Inflammatory macrophage treated with lipopolysaccharide for 1 hour (primary cell): ENCODE data around the gene GYPC.
"Not testable (repeated sequence)": the region's sequence is repeated elsewhere in the genome, so short reads cannot be mapped to it uniquely, and the experiment has no call there.

ENCODE experiments used
- DNase-seq, 2 donors: peaks; one replicate each; pipeline ENCODE4 v3.0.0-alpha.2; 2020 to 2022

The GYPC gene

GRCh38 chr2:126671488-126671887, 15.5 kb downstream of the GYPC start:
- DNase-seq = no peak

- DNase-seq = no peak
Measured at GRCh38 chr2:126672980-126673605, 17.1 kb downstream of the GYPC start.

DNA sequence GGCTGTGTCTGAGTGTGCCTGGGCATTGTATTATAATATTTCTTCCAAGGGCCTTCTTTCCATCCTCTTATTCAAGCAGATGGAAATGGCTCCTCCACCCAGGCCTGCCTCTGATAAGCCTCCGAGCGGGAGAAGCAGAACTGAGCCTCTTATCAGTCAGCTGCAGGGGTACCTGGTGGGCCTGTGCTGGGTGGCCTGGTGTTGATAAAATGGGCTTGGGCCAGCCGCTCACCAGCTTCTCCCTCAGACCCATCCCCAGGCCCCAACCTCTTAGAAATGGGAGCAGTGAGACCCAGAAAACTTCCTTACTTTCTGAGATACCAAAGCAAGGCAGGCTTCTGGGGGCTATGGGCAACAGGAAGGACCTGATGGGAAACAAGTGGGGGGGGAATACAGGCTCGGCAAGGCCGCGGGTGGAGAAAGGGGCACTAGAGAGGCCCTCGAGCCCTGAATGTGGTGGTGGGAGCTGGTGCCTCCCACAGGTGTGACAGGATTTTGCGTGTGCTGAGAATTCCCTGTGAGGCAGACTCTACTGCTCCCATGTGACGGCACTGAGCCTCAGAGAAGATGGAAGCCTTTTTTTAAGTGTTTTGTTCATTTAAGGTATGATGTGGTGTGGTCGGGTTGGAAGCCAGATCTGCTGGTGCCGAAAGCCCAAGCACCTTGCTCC, 18.3 kb downstream of the GYPC start:
- no peak for DNase-seq

DNA sequence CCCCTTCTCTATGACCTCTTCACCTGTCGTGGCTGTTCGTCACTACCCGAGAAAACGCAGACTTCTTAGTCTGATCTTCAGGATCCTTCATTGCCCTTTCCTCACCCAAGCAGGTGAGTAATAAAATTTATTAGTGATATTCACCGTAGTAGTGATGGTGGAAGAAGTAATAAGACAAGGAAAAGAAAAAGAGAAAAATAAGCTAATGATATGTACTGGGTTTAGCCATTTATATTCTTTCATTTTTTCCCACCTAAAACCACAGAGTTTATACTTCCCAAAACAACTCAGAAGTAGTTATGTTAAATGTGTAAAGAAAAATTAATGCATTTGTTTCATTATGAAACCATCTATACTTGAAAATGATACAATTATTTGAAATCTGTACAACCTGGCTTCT, 19.7 kb downstream of the GYPC start:
- DNase-seq = no peak

DNA sequence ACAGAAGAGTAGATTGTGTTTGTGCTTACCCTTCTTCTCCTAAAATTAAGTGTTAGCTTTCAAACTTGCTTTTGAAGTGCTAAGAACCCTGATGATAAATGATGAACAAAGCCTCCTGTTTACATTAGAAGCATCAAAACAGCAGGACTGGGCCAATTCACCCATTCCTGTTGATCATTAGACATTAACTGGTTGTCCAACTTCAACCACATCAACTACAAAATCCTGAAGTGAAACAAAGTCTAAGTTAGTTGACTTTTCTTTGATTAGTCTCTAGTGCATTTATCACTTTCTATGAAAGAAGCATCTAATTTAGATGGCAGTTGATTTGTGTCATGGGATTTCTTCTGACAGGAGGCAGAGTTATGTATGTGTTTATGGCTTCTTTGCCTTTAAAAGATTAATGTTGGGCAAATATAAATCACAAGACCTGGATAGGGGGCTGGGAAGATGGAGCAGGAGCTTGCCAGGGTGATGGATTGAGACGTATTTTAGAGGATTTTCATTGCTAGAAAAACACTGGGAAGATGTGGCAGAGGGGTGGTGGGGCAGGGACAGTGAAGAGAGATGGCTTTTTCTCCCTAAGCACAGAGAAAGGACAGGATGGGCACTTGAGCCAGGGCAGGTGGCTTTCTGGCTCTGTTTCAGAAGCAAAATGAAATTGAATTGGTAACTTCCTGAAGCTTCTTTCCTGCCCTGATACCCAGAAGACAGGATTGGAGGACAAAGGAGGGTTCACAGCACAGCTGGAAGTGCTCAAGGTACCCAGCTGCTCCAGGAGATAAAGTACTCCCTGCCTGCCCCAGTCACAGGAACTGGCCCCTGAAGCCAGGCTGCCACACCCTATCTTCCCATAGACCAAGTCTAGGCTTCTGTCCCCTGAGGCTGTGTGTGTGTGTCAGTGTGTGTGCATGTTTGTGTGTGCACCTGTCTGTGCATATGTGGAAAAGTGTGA, 20.5 kb downstream of the GYPC start:
- DNase-seq = no peak

GRCh38 chr2:126677176-126677538, 21.2 kb downstream of the GYPC start:
- no peak for DNase-seq

DNA sequence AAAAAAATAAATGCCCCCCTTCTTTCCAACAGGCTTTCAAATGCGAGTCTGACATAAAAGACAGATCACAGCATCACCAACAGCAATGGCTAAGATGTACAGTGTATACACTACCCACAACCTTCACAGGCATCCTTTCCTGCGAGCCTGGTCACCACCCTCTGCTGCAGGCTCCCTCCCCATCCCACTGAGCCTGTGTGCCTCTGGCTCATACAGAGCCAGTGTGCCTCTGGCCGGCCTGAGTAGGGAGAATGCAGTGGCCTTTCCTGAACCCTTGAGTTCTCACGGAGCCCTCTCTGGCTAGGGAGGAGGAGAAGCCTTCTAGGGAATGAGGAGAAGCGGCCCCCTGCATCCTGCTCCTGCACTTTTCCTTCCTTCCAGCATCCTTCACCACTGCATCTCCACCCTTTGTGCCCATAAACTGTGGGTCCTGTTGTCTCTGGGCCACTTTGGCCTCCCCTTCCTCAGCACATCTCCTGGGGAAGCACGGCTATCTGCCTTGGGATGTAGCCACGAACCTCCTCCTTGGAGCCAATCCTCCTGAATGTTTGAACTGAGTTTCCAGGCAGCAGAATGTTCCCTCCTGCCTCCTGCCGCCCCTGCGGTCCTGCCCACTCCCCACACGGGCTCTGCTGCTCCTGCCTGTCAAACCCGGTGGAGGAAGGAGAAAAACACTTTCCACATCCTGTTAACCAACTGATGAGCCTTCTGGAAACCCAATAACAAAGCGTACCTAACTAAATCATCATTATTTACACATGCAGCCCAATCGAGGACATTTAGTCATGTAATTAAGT, 22.5 kb downstream of the GYPC start:
- no peak for DNase-seq

GRCh38 chr2:126679094-126679713, 23.2 kb downstream of the GYPC start:
- DNase-seq = no peak

DNA sequence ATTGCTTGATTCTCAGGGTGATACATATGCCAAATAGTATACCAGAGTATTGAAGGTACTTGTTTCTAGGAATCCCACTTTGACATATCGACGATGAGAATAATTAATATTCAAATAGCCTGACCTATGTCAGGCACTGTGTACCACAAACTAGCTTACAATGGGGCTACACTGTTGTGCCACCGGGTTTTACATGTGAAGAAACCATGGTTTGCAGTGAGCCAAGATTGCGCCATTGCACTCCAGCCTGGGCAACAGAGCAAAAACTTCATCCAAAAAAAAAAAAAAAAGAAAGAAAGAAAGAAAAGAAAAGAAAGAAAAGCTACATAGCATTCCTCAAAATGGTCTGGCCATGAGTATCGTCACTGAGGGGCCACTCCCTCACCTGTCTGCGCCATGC, 25.5 kb downstream of the GYPC start:
- no peak for DNase-seq

DNA sequence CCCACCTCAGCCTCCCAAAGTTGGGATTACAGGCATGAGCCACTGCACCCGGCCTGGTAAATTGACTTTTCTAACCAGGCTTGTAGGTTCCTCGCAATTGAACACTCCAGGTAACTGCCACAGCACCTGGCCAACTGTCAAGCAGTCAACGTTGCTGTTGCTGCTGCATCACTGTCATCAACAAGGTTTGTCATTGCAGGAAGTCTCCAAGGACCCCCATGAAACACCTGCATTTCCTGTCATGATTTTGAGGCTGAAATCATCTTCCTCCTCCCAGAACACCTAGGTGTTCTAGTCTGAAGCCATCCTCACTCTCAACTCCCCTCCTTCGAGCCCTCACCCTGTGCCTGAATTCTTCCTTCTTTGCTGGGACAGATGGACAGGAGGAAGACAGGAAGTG, 29.7 kb downstream of the GYPC start:
- DNase-seq = no peak

DNA sequence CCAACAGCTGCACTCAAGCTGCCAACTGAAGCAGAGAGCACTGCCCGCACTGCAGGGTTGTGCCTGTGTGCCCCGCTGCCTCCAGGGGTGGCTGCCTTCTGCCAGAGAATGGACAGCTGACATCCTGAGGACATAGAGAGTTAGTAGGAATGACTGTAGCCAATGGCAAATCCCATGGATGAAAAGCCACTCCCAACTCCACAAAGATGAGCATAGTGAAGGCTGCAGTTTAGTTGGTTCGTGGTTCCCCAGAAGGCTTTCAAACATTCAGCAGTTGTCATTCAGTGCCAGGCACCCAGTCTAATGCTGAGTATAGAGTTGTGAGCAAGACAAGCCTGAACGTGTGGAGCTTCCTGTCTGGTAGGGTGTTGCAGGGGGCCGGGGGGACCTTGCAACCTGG, 30.3 kb downstream of the GYPC start:
- no peak for DNase-seq

DNA sequence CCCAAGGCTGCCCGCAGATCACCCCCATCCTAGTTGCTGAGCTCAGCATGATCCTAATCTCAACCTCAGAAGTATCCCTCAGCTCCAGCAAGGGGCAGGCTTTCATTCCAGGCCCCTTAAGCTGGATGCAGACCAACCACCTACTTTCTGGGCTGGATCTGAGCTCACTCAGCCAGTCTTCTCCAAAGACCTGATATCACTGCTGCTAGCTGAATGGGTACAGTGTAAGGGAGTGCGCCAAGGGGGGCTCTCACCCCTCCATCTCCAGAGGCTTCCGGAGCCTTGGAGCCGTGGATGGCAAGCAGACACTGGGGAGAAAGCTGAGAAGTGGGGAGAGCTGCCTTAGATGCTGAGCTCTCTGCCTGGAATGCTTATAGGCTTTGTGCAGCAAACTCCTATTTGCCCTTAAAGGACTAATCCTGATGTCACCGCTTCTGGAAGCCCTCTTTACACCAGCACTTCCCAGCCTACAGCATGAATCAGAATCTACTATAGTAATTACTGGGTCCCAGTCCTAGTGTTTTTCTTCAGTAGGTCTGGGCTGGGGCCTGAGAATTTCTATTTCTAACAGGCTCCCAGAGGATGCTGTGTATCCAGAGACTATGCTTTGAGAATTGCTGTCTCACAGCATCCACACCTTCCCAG, 31.0 kb downstream of the GYPC start:
- DNase-seq = no peak

- DNase-seq = no peak
Measured at GRCh38 chr2:126687503-126687902, 31.5 kb downstream of the GYPC start.

DNA sequence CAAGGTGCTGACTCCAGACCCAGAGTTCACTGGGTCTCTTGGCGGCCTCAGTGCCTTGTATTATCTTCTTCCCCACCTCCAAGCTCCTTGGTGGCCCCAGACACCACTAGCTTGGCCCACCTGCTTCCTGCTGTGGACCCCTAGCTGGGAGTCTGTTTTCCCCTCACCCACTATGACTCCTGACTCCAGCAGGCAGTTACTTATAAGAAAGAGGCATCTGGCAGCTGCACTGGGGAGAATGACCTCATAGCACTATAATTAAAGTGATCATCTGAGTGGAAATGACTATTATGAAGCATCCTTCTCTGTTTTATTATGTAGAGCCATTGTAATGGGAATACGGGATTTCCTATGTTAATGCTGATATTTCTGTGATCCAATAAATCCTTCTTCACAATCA, 32.6 kb downstream of the GYPC start:
- DNase-seq = not testable (repeated sequence)

DNA sequence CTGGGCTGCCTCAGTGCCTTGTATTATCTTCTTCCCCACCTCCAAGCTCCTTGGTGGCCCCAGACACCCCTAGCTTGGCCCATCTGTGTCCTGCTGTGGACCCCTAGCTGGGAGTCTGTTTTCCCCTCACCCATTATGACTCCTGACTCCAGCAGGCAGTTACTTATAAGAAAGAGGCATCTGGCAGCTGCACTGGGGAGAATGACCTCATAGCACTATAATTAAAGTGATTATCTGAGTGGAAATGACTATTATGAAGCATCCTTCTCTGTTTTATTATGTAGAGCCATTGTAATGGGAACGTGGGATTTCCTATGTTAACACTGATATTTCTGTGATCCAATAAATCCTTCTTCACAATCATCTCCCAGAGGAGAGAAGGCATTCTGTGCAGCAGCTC, 36.3 kb downstream of the GYPC start:
- DNase-seq = not testable (repeated sequence)

DNA sequence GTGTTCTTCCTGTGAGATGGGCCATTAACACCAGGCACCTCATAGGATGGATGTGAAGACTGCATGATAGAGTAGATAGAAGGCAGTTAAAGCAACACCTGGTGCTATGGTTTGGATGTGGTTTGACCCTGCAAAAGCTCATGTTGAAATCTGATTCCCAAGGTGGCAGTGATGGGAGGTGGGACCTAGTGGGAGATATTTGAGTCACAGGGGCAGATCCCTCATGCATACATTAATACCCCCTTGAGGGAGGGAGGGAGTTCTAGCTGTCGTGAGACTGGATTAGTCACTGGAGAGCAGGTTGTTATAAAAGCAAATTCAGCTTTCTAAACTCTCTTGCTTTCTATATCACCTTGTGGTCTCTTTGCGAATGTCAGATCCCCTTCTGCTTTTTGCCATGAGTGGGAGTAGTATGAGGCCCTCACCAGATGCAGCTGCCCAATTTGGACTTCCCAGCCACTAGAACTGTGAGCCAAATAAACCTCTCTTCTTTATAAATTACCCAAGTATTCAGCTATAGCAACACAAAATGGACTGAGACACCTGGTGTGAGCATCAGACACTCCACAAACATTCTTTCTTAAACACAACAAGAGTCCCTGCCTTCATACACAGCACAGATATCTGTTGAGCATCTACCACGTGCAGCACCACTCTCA, 37.1 kb downstream of the GYPC start:
- not testable (repeated sequence) for DNase-seq

- DNase-seq = no peak
Measured at GRCh38 chr2:126696644-126697520, 40.9 kb downstream of the GYPC start.

GRCh38 chr2:126698376-126698775, 42.4 kb downstream of the GYPC start:
- DNase-seq = no peak

DNA sequence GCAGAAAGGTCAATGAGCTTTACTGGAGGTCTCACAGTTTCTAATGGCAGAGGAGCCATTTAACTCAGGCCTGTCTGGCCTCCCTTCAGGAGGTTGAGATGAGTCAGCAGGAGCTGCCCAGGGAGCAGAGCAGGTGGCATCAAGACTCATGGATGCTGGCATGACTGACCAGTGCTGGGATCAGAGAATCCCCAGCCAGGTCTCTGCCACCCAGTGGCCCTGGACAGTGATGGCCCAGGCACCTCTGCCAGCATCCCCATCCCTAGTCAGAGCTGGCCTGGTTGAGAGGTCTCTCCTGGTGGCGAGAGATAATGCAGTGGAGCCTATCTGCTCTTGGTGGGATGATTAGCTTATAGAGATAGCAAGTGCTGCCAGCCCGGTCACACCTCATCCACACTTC, 43.1 kb downstream of the GYPC start:
- DNase-seq = no peak
